RCC 7860 (cell line): ENCODE results near the gene KDM1A.

Experiments
- DNase-seq: peaks from one replicate; pipeline ENCODE4 v3.0.0-alpha.2; 2015; ENCODE audit warnings: low spot score
- FAIRE-seq: peaks from 2 replicates; lab custom pipeline; 2012; peaks lifted over from hg19 to GRCh38; lab: Jason Lieb, UNC

Gene KDM1A

DNA sequence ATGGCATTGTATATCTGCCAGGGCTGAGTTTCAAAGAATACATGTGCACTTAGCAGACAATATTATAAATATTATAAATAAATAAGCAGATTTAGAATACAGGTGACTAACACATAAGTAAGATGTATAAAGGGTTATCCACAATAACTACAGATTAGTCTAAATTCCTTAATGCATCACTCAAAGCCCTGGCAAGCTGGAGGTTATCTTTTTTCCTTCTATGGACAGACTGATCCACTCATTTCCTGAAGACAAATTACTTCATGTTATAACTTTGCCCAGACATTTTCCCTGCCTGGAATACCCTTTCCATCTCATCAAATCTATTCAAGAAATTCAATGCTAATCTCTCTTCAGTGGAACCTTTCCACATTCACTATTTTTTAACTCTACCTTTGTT lies 110.6 kb downstream of the KDM1A start:
- FAIRE-seq (no peak), DNase-seq (peak; percentile 26)

DNA sequence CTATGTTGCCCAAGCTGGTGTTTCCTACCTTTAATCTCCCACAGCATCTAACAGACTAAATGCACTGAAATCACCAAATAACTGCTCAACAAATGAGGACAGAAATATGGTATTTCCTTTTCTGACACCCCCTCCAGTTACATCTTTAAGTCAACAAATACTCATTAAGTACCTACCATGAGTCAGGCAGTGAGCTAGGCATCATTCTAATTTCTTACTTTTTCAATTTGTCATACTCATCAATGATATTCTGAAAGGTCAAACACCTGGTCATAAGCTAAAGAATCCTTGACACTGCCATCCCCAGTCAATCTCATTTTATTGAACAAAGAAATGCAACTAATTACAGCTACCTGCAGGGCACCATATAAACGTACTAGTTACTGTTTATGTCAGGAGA lies 112.8 kb downstream of the KDM1A start:
- FAIRE-seq (no peak), DNase-seq (no peak)
